Thyroid gland (tissue), 4 donors: ENCODE data around the gene ITIH1. TPM values are rescaled to one million over a fixed set of nuclear protein-coding genes. Genes with fewer than 3 reads are reported as not detected.
A peak's percentile ranks its signal among the peaks of the same experiment; 100 is the strongest.
"Not testable (repeated sequence)": the region's sequence is repeated elsewhere in the genome, so short reads cannot be mapped to it uniquely, and the experiment has no call there.

ENCODE experiments used
- DNase-seq, 2 donors: peaks; one replicate each; pipeline ENCODE4 v3.0.0-alpha.2; 2019
- H3K27ac ChIP-seq, 3 donors: fragments of 200-600 bp; sonication (generic); 1 replicate in 2 of 3; 2 replicates in 1 of 3; pipeline ENCODE4 v1.5.1; 2016 to 2019; ENCODE audit warnings: mild to moderate bottlenecking in 1 of 3, moderate library complexity in 1 of 3
- H3K27me3 ChIP-seq: fragments of 200-600 bp; sonication (generic); one replicate; pipeline ENCODE4 v1.5.1; 2019
- H3K36me3 ChIP-seq, 2 donors: fragments of 200-600 bp; sonication (generic); one replicate each; pipeline ENCODE4 v1.5.1; 2016 to 2019
- H3K4me1 ChIP-seq, 2 donors: fragments of 200-600 bp; sonication (generic); one replicate each; pipeline ENCODE4 v1.5.1; 2017 to 2019
- H3K4me3 ChIP-seq, 3 donors: fragments of 200-600 bp; sonication (generic); replicated peaks in 1 of 3; 1 replicate in 2 of 3; 2 replicates in 1 of 3; pipeline ENCODE4 v1.5.1; 2016; ENCODE audit warnings: mild to moderate bottlenecking in 1 of 3
- H3K9me3 ChIP-seq: fragments of 200-600 bp; sonication (generic); one replicate; pipeline ENCODE4 v1.5.1; 2017
- CTCF ChIP-seq, 6 experiments: fragments of 200-600 bp in 3 of 6; fragments of 450-650 bp in 3 of 6; sonication (generic) in 3 of 6; IDR thresholded peaks; one replicate each; pipeline ENCODE4 v1.5.1; 2016 to 2019; ENCODE audit warnings: antibody characterized with exemption in 6 of 6, mild to moderate bottlenecking in 2 of 6, inconsistent platforms in 1 of 6, moderate library complexity in 1 of 6
- POLR2A ChIP-seq, 2 donors: fragments of 450-650 bp; IDR thresholded peaks; one replicate each; pipeline ENCODE4 v1.6.1; 2017; ENCODE audit warnings: antibody characterized with exemption in 2 of 2, mild to moderate bottlenecking in 2 of 2, moderate library complexity in 1 of 2
- WGBS, 2 donors: methylation state at CpG; one replicate each; pipeline ENCODE4 v1.1.5; 2017; 5-methylcytosine and 5-hydroxymethylcytosine counted together
- intact Hi-C: fragments of 100-400 bp; cut with DNase I; formaldehyde crosslinking; loops from one replicate; pipeline ENCODE4 v1.15.1; 2023
- total RNA-seq, 4 donors: library from RNA; depleted of rRNA; stranded (reverse); fragments of >200 nt; gene quantifications; one replicate each; pipeline ENCODE4 v1.2.3, GENCODE V29; 2016

ITIH1 gene
- total RNA-seq, 4 donors from 2014 or later, result not detected

- 46 to 53% methylated on average over 6 of the region's 6 CpGs for WGBS, 2 donors
- Histone ChIP-seq H3K4me3 (no peak overlapping the region), H3K27me3 (no peaks in the 10 kb centered on the region), H3K27ac (no peak overlapping the region), H3K9me3 (no peaks in the 10 kb centered on the region), H3K36me3 (no peaks in the 10 kb centered on the region), H3K4me1 (peaks cover 0 to 4% of the 10 kb centered on the region in 2 donors)
- intact Hi-C loops, result no loop called here
- TF ChIP-seq POLR2A (IDR thresholded peaks at IDR 0.05), result no peak
- TF ChIP-seq CTCF (IDR thresholded peaks at IDR 0.05), result no peak
- peak; percentile 64 to 68 for DNase-seq
Measured at GRCh38 chr3:52774901-52775864, 2.2 kb upstream of the ITIH1 start.

GRCh38 chr3:52775877-52776276 lies 1.5 kb upstream of the ITIH1 start:
- TF ChIP-seq CTCF (IDR thresholded peaks at IDR 0.05) (no peak), POLR2A (IDR thresholded peaks at IDR 0.05) (no peak)
- intact Hi-C loops, result no loop called here
- DNase-seq, result no peak

GRCh38 chr3:52776486-52776885 lies 913 bp upstream of the ITIH1 start:
- intact Hi-C loops, H3K36me3 ChIP-seq, DNase-seq, H3K4me1 ChIP-seq, H3K4me3 ChIP-seq, H3K27me3 ChIP-seq, H3K9me3 ChIP-seq, H3K27ac ChIP-seq: not testable (repeated sequence)
- WGBS, 2 donors, result 72 to 81% methylated on average over 6 of the region's 6 CpGs

More at GRCh38 chr3:52775877-52776276, 1.5 kb upstream of the ITIH1 start:
- H3K36me3 ChIP-seq, result no peaks in the 10 kb centered on the region
- no peaks in the 10 kb centered on the region for H3K9me3 ChIP-seq
- no peaks in the 10 kb centered on the region for H3K27me3 ChIP-seq
- H3K4me1 ChIP-seq, result peaks cover 0 to 4% of the 10 kb centered on the region in 2 donors
- 73 to 75% methylated on average over 8 of the region's 8 CpGs for WGBS, 2 donors
- no peak overlapping the region for H3K4me3 ChIP-seq
- H3K27ac ChIP-seq, result no peak overlapping the region

- H3K27ac ChIP-seq, result no peak overlapping the region
- TF ChIP-seq CTCF (IDR thresholded peaks at IDR 0.05) (no peak), POLR2A (IDR thresholded peaks at IDR 0.05) (no peak)
- no peak overlapping the region for H3K4me3 ChIP-seq
- intact Hi-C loops, result no loop called here
- H3K9me3 ChIP-seq, result no peaks in the 10 kb centered on the region
- no peak for DNase-seq
- no peaks in the 10 kb centered on the region for H3K27me3 ChIP-seq
- H3K36me3 ChIP-seq, result no peaks in the 10 kb centered on the region
- WGBS, 2 donors, result 74 to 80% methylated on average over 15 to 17 of the region's 17 CpGs
- no peaks in the 10 kb centered on the region for H3K4me1 ChIP-seq
Measured at GRCh38 chr3:52777959-52778805, 783 bp downstream of the ITIH1 start.

GRCh38 chr3:52779011-52779836 lies 1.8 kb downstream of the ITIH1 start:
- Histone ChIP-seq H3K36me3 (no peaks in the 10 kb centered on the region), H3K27me3 (no peaks in the 10 kb centered on the region), H3K9me3 (no peaks in the 10 kb centered on the region), H3K4me3 (no peak overlapping the region), H3K27ac (no peak overlapping the region), H3K4me1 (no peaks in the 10 kb centered on the region)
- no peak for TF ChIP-seq CTCF (IDR thresholded peaks at IDR 0.05)
- no peak for TF ChIP-seq POLR2A (IDR thresholded peaks at IDR 0.05)
- intact Hi-C loops, result no loop called here
- WGBS, 2 donors, result 87 to 89% methylated on average over 8 to 11 of the region's 11 CpGs
- DNase-seq, result no peak
